Trophoblast cell (in vitro differentiated cells and primary cell): ENCODE data around the gene HAUS3. TPM values are rescaled to one million over a fixed set of nuclear protein-coding genes. Genes with fewer than 3 reads are reported as not detected.
A peak's percentile ranks its signal among the peaks of the same experiment; 100 is the strongest.

Source experiments
- DNase-seq, 2 donors: peaks; one replicate each; pipeline ENCODE4 v3.0.0-alpha.2; 2016
- H2AFZ ChIP-seq: 2 replicates; pipeline ENCODE4 v1.6.1; 2013; ENCODE audit warnings: low read length, moderate library complexity, mild to moderate bottlenecking; ENCODE audit not compliant: insufficient read depth, poor library complexity
- H2AK5ac ChIP-seq: 2 replicates; pipeline ENCODE4 v1.6.1; 2013; ENCODE audit warnings: mild to moderate bottlenecking, low read length
- H2BK120ac ChIP-seq: 2 replicates; pipeline ENCODE4 v1.6.1; 2013; ENCODE audit warnings: low read length, mild to moderate bottlenecking, moderate library complexity; ENCODE audit not compliant: insufficient read depth, poor library complexity
- H2BK12ac ChIP-seq: 2 replicates; pipeline ENCODE4 v1.6.1; 2013; ENCODE audit warnings: mild to moderate bottlenecking, low read length, moderate library complexity
- H2BK5ac ChIP-seq: 2 replicates; pipeline ENCODE4 v1.6.1; 2013; ENCODE audit warnings: low read length, low read depth, moderate library complexity, mild to moderate bottlenecking; ENCODE audit not compliant: poor library complexity
- H3K14ac ChIP-seq: 2 replicates; pipeline ENCODE4 v1.6.1; 2013; ENCODE audit warnings: mild to moderate bottlenecking, low read length
- H3K18ac ChIP-seq: 2 replicates; pipeline ENCODE4 v1.6.1; 2013; ENCODE audit warnings: mild to moderate bottlenecking, low read length
- H3K23ac ChIP-seq: 2 replicates; pipeline ENCODE4 v1.6.1; 2013; ENCODE audit warnings: low read length
- H3K27ac ChIP-seq: 2 replicates; pipeline ENCODE4 v1.5.1; 2013; ENCODE audit warnings: low read depth, mild to moderate bottlenecking, inconsistent platforms, low read length, moderate library complexity
- H3K27me3 ChIP-seq: 2 replicates; pipeline ENCODE4 v1.6.1; 2013; ENCODE audit warnings: inconsistent platforms, mild to moderate bottlenecking, low read length, moderate library complexity; ENCODE audit not compliant: insufficient read depth
- H3K36me3 ChIP-seq, 2 experiments: 1 replicate in 1 of 2; 2 replicates in 1 of 2; pipeline ENCODE4 v1.6.1; 2013; ENCODE audit warnings: low read length in 2 of 2, mild to moderate bottlenecking in 2 of 2, moderate library complexity in 1 of 2; ENCODE audit not compliant: insufficient read depth in 2 of 2, control insufficient read depth in 1 of 2
- H3K4ac ChIP-seq: 2 replicates; pipeline ENCODE4 v1.6.1; 2013; ENCODE audit warnings: low read depth, mild to moderate bottlenecking, low read length, moderate library complexity
- H3K4me1 ChIP-seq, 2 experiments: 1 replicate in 1 of 2; 2 replicates in 1 of 2; pipeline ENCODE4 v1.6.1; 2013; ENCODE audit warnings: low read length in 2 of 2, mild to moderate bottlenecking in 2 of 2, moderate library complexity in 1 of 2; ENCODE audit not compliant: insufficient read depth in 2 of 2, control insufficient read depth in 1 of 2
- H3K4me2 ChIP-seq: 2 replicates; pipeline ENCODE4 v1.6.1; 2013; ENCODE audit warnings: inconsistent platforms, mild to moderate bottlenecking, low read length, moderate library complexity
- H3K4me3 ChIP-seq: 2 replicates; pipeline ENCODE4 v1.5.1; 2013; ENCODE audit warnings: mild to moderate bottlenecking, low read depth, low read length, inconsistent platforms
- H3K79me1 ChIP-seq: one replicate; pipeline ENCODE4 v1.6.1; 2013; ENCODE audit warnings: low read length
- H3K79me2 ChIP-seq: 2 replicates; pipeline ENCODE4 v1.6.1; 2013; ENCODE audit warnings: low read length, mild to moderate bottlenecking; ENCODE audit not compliant: control insufficient read depth, insufficient read depth, poor library complexity
- H3K9ac ChIP-seq: 2 replicates; pipeline ENCODE4 v1.6.1; 2013; ENCODE audit warnings: mild to moderate bottlenecking, low read length
- H3K9me3 ChIP-seq: 2 replicates; pipeline ENCODE4 v1.6.1; 2013; ENCODE audit warnings: low read depth, mild to moderate bottlenecking, control low read depth, inconsistent platforms, low read length; ENCODE audit not compliant: insufficient read depth
- H4K12ac ChIP-seq: 2 replicates; pipeline ENCODE4 v1.6.1; 2013; ENCODE audit warnings: low read depth, mild to moderate bottlenecking, low read length, moderate library complexity
- H4K8ac ChIP-seq: 2 replicates; pipeline ENCODE4 v1.6.1; 2013; ENCODE audit warnings: low read depth, mild to moderate bottlenecking, low read length, moderate library complexity
- H4K91ac ChIP-seq: one replicate; pipeline ENCODE4 v1.6.1; 2013; ENCODE audit warnings: low read depth, mild to moderate bottlenecking, low read length, moderate library complexity
- WGBS: extraction: QIAGEN DNeasy Blood & Tissue Kit; methylation state at CpG from one replicate; pipeline ENCODE4 v1.1.7; 2013; ENCODE audit warnings: missing lambda C conversion rate; ENCODE audit not compliant: insufficient read length, insufficient coverage; ENCODE audit errors: extremely low coverage; 5-methylcytosine and 5-hydroxymethylcytosine counted together
- polyA plus RNA-seq: library from polyadenylated mRNA; stranded (reverse); fragments of 200-250 nt; gene quantifications from 2 replicates; pipeline ENCODE4 v1.2.3, GENCODE V29; 2013

Gene HAUS3, protein sequence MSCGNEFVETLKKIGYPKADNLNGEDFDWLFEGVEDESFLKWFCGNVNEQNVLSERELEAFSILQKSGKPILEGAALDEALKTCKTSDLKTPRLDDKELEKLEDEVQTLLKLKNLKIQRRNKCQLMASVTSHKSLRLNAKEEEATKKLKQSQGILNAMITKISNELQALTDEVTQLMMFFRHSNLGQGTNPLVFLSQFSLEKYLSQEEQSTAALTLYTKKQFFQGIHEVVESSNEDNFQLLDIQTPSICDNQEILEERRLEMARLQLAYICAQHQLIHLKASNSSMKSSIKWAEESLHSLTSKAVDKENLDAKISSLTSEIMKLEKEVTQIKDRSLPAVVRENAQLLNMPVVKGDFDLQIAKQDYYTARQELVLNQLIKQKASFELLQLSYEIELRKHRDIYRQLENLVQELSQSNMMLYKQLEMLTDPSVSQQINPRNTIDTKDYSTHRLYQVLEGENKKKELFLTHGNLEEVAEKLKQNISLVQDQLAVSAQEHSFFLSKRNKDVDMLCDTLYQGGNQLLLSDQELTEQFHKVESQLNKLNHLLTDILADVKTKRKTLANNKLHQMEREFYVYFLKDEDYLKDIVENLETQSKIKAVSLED
- polyA plus RNA-seq, result 13.2 and 13.7 TPM in 2 replicates

- peak within 1 kb of the TSS; percentile 97 for H2AFZ ChIP-seq
- H3K9me3 ChIP-seq, result no peaks in the 10 kb centered on the region
- peaks cover 5% of the 10 kb centered on the region for H3K79me2 ChIP-seq
- H3K27me3 ChIP-seq, result no peaks in the 10 kb centered on the region
- H3K79me1 ChIP-seq, result peaks cover 8% of the 10 kb centered on the region
- H3K9ac ChIP-seq, result peak within 1 kb of the TSS; percentile 79
- H3K4ac ChIP-seq, result peak within 1 kb of the TSS; percentile 46
- H3K14ac ChIP-seq, result peak within 1 kb of the TSS; percentile 28
- peak within 1 kb of the TSS; percentile 54 for H3K18ac ChIP-seq
- peaks cover 0 to 5% of the 10 kb centered on the region in 2 experiments for H3K36me3 ChIP-seq
- no peak within 1 kb of the TSS for H2BK12ac ChIP-seq
- no peak within 1 kb of the TSS for H3K23ac ChIP-seq
- H2BK120ac ChIP-seq, result peak within 1 kb of the TSS; percentile 19
- peak within 1 kb of the TSS; percentile 3 for H2AK5ac ChIP-seq
- no CpG with 5 or more reads among the region's 88 CpGs for WGBS
- peak within 1 kb of the TSS; percentile 34 for H4K12ac ChIP-seq
- peak within 1 kb of the TSS; percentile 81 for H4K8ac ChIP-seq
- peak within 1 kb of the TSS; percentile 68 for H3K4me2 ChIP-seq
- no peak within 1 kb of the TSS for H3K27ac ChIP-seq
- DNase-seq, result peak; percentile 97 to 99
- H3K4me1 ChIP-seq, result no peaks in the 10 kb centered on the region
- peak within 1 kb of the TSS; percentile 8 for H4K91ac ChIP-seq
- peak within 1 kb of the TSS; percentile 25 for H2BK5ac ChIP-seq
- peak within 1 kb of the TSS; percentile 79 for H3K4me3 ChIP-seq
Observed at GRCh38 chr4:2241410-2242353, at the start of gene HAUS3, which contains the start of gene POLN. Gene HAUS3 (minus strand): TSS chr4:2242121. CDS start chr4:2240946, 1,175 bp downstream. Gene POLN (minus strand): TSS chr4:2242121. CDS start chr4:2229231, 12,890 bp downstream.

DNA sequence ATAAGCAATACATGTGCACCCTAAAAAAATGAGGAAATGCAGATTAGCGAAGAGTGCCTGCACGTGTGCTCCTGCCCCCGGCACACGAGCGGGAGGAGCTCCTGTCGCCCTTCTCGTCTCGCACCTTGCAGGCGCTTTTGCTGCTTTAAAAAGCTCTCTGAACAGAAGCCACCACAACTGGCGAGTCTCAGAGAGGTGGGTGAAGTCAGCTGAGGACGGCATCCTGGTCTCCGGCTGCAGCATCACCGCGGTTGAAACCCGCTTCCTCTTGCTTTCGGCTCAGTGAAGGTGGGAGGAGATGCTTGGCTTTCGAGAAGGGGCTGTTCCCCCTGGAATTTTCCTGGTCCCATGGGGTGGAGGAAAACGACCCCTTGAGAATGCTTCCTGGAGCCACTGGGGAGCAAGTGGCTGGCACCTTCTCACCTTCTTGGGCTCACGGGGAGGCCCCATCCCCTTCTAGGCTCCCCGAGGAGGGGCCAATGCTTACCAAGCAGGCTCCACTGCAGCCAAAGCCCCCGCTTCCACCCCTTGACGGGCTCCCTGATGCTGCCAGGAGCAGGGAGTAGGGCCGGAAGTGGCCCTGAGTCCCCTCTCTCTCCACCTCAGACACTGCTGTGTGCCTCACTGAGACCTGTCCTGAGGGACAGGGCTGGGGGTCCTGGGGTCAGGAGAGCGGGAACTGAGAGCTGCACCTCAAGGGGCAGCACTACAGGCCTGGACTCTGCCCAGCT, 49.2 kb upstream of the HAUS3 start:
- Histone ChIP-seq H3K27ac (no peak overlapping the region), H3K4me1 (no peaks in the 10 kb centered on the region), H2BK120ac (no peak overlapping the region), H3K79me2 (no peaks in the 10 kb centered on the region), H4K8ac (no peak overlapping the region), H4K12ac (no peak overlapping the region), H3K79me1 (no peaks in the 10 kb centered on the region), H3K4ac (no peak overlapping the region), H3K27me3 (no peaks in the 10 kb centered on the region), H2BK5ac (no peak overlapping the region), H2AFZ (no peak overlapping the region), H3K9ac (no peak overlapping the region), H3K23ac (no peak overlapping the region), H4K91ac (no peak overlapping the region), H3K18ac (no peak overlapping the region), H3K36me3 (no peaks in the 10 kb centered on the region), H3K4me2 (no peak overlapping the region), H3K9me3 (no peaks in the 10 kb centered on the region), H2AK5ac (no peak overlapping the region), H2BK12ac (no peak overlapping the region), H3K4me3 (no peak overlapping the region), H3K14ac (no peak overlapping the region)
- no peak for DNase-seq
- no CpG with 5 or more reads among the region's 24 CpGs for WGBS

- H3K9me3 ChIP-seq, result no peaks in the 10 kb centered on the region
- no peak overlapping the region for H3K4me3 ChIP-seq
- no peak overlapping the region for H4K8ac ChIP-seq
- no peaks in the 10 kb centered on the region for H3K79me1 ChIP-seq
- no peak overlapping the region for H2AK5ac ChIP-seq
- no peak overlapping the region for H3K18ac ChIP-seq
- no peak for DNase-seq
- no peaks in the 10 kb centered on the region for H3K36me3 ChIP-seq
- H3K23ac ChIP-seq, result no peak overlapping the region
- no CpG with 5 or more reads among the region's 9 CpGs for WGBS
- H3K9ac ChIP-seq, result no peak overlapping the region
- no peak overlapping the region for H2BK120ac ChIP-seq
- no peak overlapping the region for H3K14ac ChIP-seq
- H4K12ac ChIP-seq, result no peak overlapping the region
- no peaks in the 10 kb centered on the region for H3K79me2 ChIP-seq
- H3K27me3 ChIP-seq, result no peaks in the 10 kb centered on the region
- H2BK5ac ChIP-seq, result no peak overlapping the region
- no peak overlapping the region for H2BK12ac ChIP-seq
- H2AFZ ChIP-seq, result no peak overlapping the region
- H3K27ac ChIP-seq, result no peak overlapping the region
- no peak overlapping the region for H4K91ac ChIP-seq
- H3K4ac ChIP-seq, result no peak overlapping the region
- H3K4me1 ChIP-seq, result peaks cover 0 to 3% of the 10 kb centered on the region in 2 experiments
- no peak overlapping the region for H3K4me2 ChIP-seq
Observed at GRCh38 chr4:2290488-2290887, 48.6 kb upstream of the HAUS3 start.
